ENCODE data around the gene PRMT7.

PRMT7 gene

DNA sequence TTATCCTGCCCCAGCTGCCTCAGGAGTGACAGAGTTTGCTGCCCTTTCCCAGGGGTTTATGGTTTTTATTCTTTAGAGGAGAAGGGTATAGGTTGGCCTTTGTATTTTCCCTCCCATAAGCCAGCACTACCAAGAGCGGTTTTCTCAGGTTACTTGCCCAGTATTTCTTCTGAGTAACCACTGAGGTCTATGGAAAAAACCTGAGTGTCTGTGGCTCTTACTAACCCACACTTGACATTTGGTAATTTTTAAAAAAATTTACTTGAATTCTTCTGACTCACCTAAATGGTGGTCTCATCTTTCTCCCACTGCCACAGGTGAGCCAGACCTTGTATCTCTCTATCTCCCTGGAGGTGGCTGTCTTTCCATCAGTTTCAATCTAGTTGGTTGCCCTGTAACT lies 40.5 kb upstream of the PRMT7 start:
- ATAC-seq (ENCODE audit: insufficient read depth, low read depth): no peak
- TF ChIP-seq, protein P1, sequence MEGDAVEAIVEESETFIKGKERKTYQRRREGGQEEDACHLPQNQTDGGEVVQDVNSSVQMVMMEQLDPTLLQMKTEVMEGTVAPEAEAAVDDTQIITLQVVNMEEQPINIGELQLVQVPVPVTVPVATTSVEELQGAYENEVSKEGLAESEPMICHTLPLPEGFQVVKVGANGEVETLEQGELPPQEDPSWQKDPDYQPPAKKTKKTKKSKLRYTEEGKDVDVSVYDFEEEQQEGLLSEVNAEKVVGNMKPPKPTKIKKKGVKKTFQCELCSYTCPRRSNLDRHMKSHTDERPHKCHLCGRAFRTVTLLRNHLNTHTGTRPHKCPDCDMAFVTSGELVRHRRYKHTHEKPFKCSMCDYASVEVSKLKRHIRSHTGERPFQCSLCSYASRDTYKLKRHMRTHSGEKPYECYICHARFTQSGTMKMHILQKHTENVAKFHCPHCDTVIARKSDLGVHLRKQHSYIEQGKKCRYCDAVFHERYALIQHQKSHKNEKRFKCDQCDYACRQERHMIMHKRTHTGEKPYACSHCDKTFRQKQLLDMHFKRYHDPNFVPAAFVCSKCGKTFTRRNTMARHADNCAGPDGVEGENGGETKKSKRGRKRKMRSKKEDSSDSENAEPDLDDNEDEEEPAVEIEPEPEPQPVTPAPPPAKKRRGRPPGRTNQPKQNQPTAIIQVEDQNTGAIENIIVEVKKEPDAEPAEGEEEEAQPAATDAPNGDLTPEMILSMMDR (IDR thresholded peaks at IDR 0.05; ENCODE audit: borderline replicate concordance, extremely low read depth, low read length, poor library complexity, severe bottlenecking): no peak
- TF ChIP-seq EZH2 (IDR thresholded peaks at IDR 0.05; ENCODE audit: borderline replicate concordance, low read depth, low read length, severe bottlenecking): no peak
- H3K4me3 ChIP-seq (ENCODE audit: low read depth in 1 of 2, low read length in 2 of 2): no peak overlapping the region
- no peak for DNase-seq
- peaks cover 81% of the 10 kb centered on the region for H3K4me1 ChIP-seq (ENCODE audit: insufficient read depth, low read length)
- peaks cover 70% of the 10 kb centered on the region for H3K36me3 ChIP-seq (ENCODE audit: insufficient read depth, low read length)
- no peaks in the 10 kb centered on the region for H3K27me3 ChIP-seq (ENCODE audit: insufficient read depth, low read length, poor library complexity)
- 0 out of 2 replicates have a peak overlapping the region, but pooled peaks have one; percentile 1 for H3K9ac ChIP-seq (ENCODE audit: low read depth, low read length)
- no peak overlapping the region; the same call in 1 of the 2 replicates for H3K27ac ChIP-seq (ENCODE audit: low read length)
- H2AFZ ChIP-seq (ENCODE audit: low read depth, low read length): no peak overlapping the region
- peaks cover 57% of the 10 kb centered on the region for H4K20me1 ChIP-seq (ENCODE audit: insufficient read depth, low read length)
- no peaks in the 10 kb centered on the region for H3K9me3 ChIP-seq (ENCODE audit: insufficient read depth, low read length, severe bottlenecking)
- no peak overlapping the region for H3K4me2 ChIP-seq (ENCODE audit: insufficient read depth, low read length)
- peaks cover 97% of the 10 kb centered on the region for H3K79me2 ChIP-seq (ENCODE audit: insufficient read depth, low read length)

GRCh38 chr16:68272507-68273209 lies 38.2 kb upstream of the PRMT7 start:
- ATAC-seq (ENCODE audit: insufficient read depth, low read depth) (no peak), DNase-seq (no peak)
- no peaks in the 10 kb centered on the region for H3K9me3 ChIP-seq (ENCODE audit: insufficient read depth, low read length, severe bottlenecking)
- H3K4me2 ChIP-seq (ENCODE audit: insufficient read depth, low read length): peak overlapping the region; percentile 17; the same call in 1 of the 2 replicates
- peaks cover 77% of the 10 kb centered on the region for H3K4me1 ChIP-seq (ENCODE audit: insufficient read depth, low read length)
- peaks cover 89% of the 10 kb centered on the region for H3K79me2 ChIP-seq (ENCODE audit: insufficient read depth, low read length)
- H3K4me3 ChIP-seq (ENCODE audit: low read depth in 1 of 2, low read length in 2 of 2): no peak overlapping the region
- no peak for TF ChIP-seq EZH2 (IDR thresholded peaks at IDR 0.05; ENCODE audit: borderline replicate concordance, low read depth, low read length, severe bottlenecking)
- TF ChIP-seq, protein P1 (IDR thresholded peaks at IDR 0.05; ENCODE audit: borderline replicate concordance, extremely low read depth, low read length, poor library complexity, severe bottlenecking): no peak
- peak overlapping the region; percentile 52 for H3K27ac ChIP-seq (ENCODE audit: low read length)
- H4K20me1 ChIP-seq (ENCODE audit: insufficient read depth, low read length): peaks cover 60% of the 10 kb centered on the region
- H3K27me3 ChIP-seq (ENCODE audit: insufficient read depth, low read length, poor library complexity): no peaks in the 10 kb centered on the region
- H3K9ac ChIP-seq (ENCODE audit: low read depth, low read length): 0 out of 2 replicates have a peak overlapping the region, but pooled peaks have one; percentile 12
- no peak overlapping the region for H2AFZ ChIP-seq (ENCODE audit: low read depth, low read length)
- peaks cover 69% of the 10 kb centered on the region for H3K36me3 ChIP-seq (ENCODE audit: insufficient read depth, low read length)

DNA sequence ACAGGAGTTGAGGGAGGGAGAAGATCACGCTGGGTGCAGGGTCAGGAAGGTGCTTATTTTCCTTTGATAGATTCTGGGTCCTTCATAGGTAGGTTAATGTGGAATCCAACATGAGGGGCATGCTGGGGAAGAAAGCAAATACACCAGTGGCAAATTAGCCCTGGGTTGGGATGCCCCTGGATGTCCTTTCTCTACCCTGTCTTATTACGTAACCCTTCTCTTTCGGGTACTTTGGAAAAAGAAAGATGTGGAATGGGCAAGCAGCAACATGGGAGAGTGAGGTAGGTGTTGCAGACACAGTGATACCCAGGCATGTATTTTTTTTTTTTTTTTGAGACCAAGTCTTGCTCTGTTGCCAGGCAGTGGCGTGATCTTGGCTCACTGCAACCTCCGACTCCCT lies 37.4 kb upstream of the PRMT7 start:
- H3K36me3 ChIP-seq (ENCODE audit: insufficient read depth, low read length): peaks cover 65% of the 10 kb centered on the region

More for the DNA sequence above, 37.4 kb upstream of the PRMT7 start:
- Histone ChIP-seq H3K27me3 (ENCODE audit: insufficient read depth, low read length, poor library complexity) (no peaks in the 10 kb centered on the region), H3K4me3 (ENCODE audit: low read depth in 1 of 2, low read length in 2 of 2) (no peak overlapping the region), H3K9ac (ENCODE audit: low read depth, low read length) (no peak overlapping the region), H3K27ac (ENCODE audit: low read length) (peak overlapping the region; percentile 52), H3K9me3 (ENCODE audit: insufficient read depth, low read length, severe bottlenecking) (no peaks in the 10 kb centered on the region), H2AFZ (ENCODE audit: low read depth, low read length) (no peak overlapping the region), H4K20me1 (ENCODE audit: insufficient read depth, low read length) (peaks cover 54% of the 10 kb centered on the region), H3K4me1 (ENCODE audit: insufficient read depth, low read length) (peaks cover 70% of the 10 kb centered on the region), H3K4me2 (ENCODE audit: insufficient read depth, low read length) (no peak overlapping the region), H3K79me2 (ENCODE audit: insufficient read depth, low read length) (peaks cover 86% of the 10 kb centered on the region)
- no peak for TF ChIP-seq EZH2 (IDR thresholded peaks at IDR 0.05; ENCODE audit: borderline replicate concordance, low read depth, low read length, severe bottlenecking)
- TF ChIP-seq, protein P1 (IDR thresholded peaks at IDR 0.05; ENCODE audit: borderline replicate concordance, extremely low read depth, low read length, poor library complexity, severe bottlenecking): no peak
- DNase-seq: no peak
- ATAC-seq (ENCODE audit: insufficient read depth, low read depth): no peak

All from DND-41 (cell line).